CD4-positive, alpha-beta T cell treated with Interleukin-21 for 1 hour (primary cell): ENCODE measurements around the gene TCEANC2.
"Not testable (repeated sequence)": the region's sequence is repeated elsewhere in the genome, so short reads cannot be mapped to it uniquely, and the experiment has no call there.

Experiments used
- DNase-seq: peaks from one replicate; pipeline ENCODE4 v3.0.0-alpha.2; 2020

The TCEANC2 gene

GRCh38 chr1:54091666-54092065, 38.3 kb downstream of the TCEANC2 start:
- DNase-seq, result no peak

GRCh38 chr1:54094001-54094729, 40.8 kb downstream of the TCEANC2 start:
- DNase-seq, result no peak

- DNase-seq, result not testable (repeated sequence)
Observed at GRCh38 chr1:54094730-54095105, 41.3 kb downstream of the TCEANC2 start.

GRCh38 chr1:54095546-54096226, 42.3 kb downstream of the TCEANC2 start:
- DNase-seq, result peak; percentile 7

- DNase-seq, result no peak
Observed at GRCh38 chr1:54096227-54096876, 42.9 kb downstream of the TCEANC2 start.

- no peak for DNase-seq
Observed at GRCh38 chr1:54096877-54097240, 43.5 kb downstream of the TCEANC2 start.

- DNase-seq, result no peak
Observed at GRCh38 chr1:54099061-54099610, 45.7 kb downstream of the TCEANC2 start.

- no peak for DNase-seq
Observed at GRCh38 chr1:54100500-54100899, 47.1 kb downstream of the TCEANC2 start.

- DNase-seq, result no peak
Observed at GRCh38 chr1:54103414-54103813, 50.0 kb downstream of the TCEANC2 start.

- not testable (repeated sequence) for DNase-seq
Observed at GRCh38 chr1:54104613-54105012, 51.2 kb downstream of the TCEANC2 start.

- no peak for DNase-seq
Observed at GRCh38 chr1:54105080-54105479, 51.7 kb downstream of the TCEANC2 start.

GRCh38 chr1:54105736-54106269, 52.4 kb downstream of the TCEANC2 start:
- no peak for DNase-seq

- no peak for DNase-seq
Observed at GRCh38 chr1:54107131-54107530, 53.7 kb downstream of the TCEANC2 start.

- DNase-seq, result no peak
Observed at GRCh38 chr1:54108156-54108555, 54.7 kb downstream of the TCEANC2 start.

- no peak for DNase-seq
Observed at GRCh38 chr1:54109129-54110090, 56.0 kb downstream of the TCEANC2 start.

- DNase-seq, result no peak
Observed at GRCh38 chr1:54110996-54111395, 57.6 kb downstream of the TCEANC2 start.

GRCh38 chr1:54111624-54112023, 58.2 kb downstream of the TCEANC2 start:
- DNase-seq, result no peak

GRCh38 chr1:54112027-54112426, 58.6 kb downstream of the TCEANC2 start:
- no peak for DNase-seq

- DNase-seq, result no peak
Observed at GRCh38 chr1:54112705-54113368, 59.4 kb downstream of the TCEANC2 start.

- no peak for DNase-seq
Observed at GRCh38 chr1:54114001-54114400, 60.6 kb downstream of the TCEANC2 start.

GRCh38 chr1:54114955-54115354, 61.5 kb downstream of the TCEANC2 start:
- DNase-seq, result no peak

- no peak for DNase-seq
Observed at GRCh38 chr1:54115520-54115919, 62.1 kb downstream of the TCEANC2 start.
